ENCODE data around the gene GFY. TPM values are rescaled to one million over a fixed set of nuclear protein-coding genes. Genes with fewer than 3 reads are reported as not detected.
"Not testable (repeated sequence)": the region's sequence is repeated elsewhere in the genome, so short reads cannot be mapped to it uniquely, and the experiment has no call there.

GFY gene
- polyA plus RNA-seq, 3 donors = not detected

DNA sequence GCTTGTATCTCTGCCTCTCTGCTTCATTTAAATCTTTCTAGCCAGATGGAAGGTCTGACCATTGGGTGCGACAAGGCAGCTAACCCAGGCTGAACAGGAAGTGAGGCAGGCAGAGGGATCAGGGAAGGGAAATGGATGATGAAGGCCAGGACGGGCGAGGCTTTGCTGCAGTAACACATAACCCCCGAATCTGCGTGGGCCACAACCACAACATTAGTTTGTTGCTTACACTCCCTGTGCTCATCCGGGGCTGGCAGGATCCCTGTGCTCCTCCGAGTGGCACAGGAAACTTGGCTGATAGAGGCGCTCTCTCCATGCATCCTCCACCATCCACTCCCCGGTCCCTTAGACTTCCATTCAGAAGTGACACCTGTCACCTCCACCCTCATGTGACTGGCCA, 47.7 kb downstream of the GFY start:
- Histone ChIP-seq H3K4me3 (replicated peaks in 1 of 3; ENCODE audit: low read depth in 2 of 3, low read length in 3 of 3) (no peak overlapping the region), H4K20me1 (ENCODE audit: insufficient read depth, low read length) (no peaks in the 10 kb centered on the region), H3K9ac (ENCODE audit: insufficient read depth, low read length, poor library complexity, severe bottlenecking) (no peak overlapping the region), H3K27me3 (ENCODE audit: control insufficient read depth in 2 of 2, insufficient read depth in 2 of 2, low read length in 2 of 2) (no peaks in the 10 kb centered on the region), H3K9me3 (replicated peaks in 1 of 2; ENCODE audit: control insufficient read depth in 1 of 2, insufficient read depth in 1 of 2, low read length in 2 of 2) (no peaks in the 10 kb centered on the region), H2AFZ (ENCODE audit: insufficient read depth, low read depth, low read length, poor library complexity, severe bottlenecking) (peak overlapping the region; percentile 29), H3K79me2 (ENCODE audit: insufficient read depth, low read length) (no peaks in the 10 kb centered on the region), H3K4me2 (replicated peaks; ENCODE audit: extremely low read depth, low read length, poor library complexity, severe bottlenecking) (no peak overlapping the region), H3K4me1 (ENCODE audit: control insufficient read depth in 1 of 2, insufficient read depth in 2 of 2, low read length in 2 of 2) (peaks cover 35 to 50% of the 10 kb centered on the region in 2 donors), H3K27ac (ENCODE audit: low read depth in 1 of 2, low read length in 2 of 2) (no peak overlapping the region), H3K36me3 (replicated peaks in 1 of 2; ENCODE audit: control insufficient read depth in 1 of 2, insufficient read depth in 2 of 2, low read length in 2 of 2) (no peaks in the 10 kb centered on the region)
- Mint-ChIP-seq H3K9me3 (peaks cover 0 to 2% (median 0%) of the 10 kb centered on the region in 7 donors), H3K4me3 (no peak overlapping the region), H3K36me3 (peaks cover 11% of the 10 kb centered on the region in 2 donors), H3K4me1 (peaks cover 48% of the 10 kb centered on the region), H3K27ac (peak overlapping the region in 2 of 7 donors; percentile 42 to 57), H3K27me3 (ENCODE audit: low read depth in 3 of 3) (peaks cover 2 to 13% (median 6%) of the 10 kb centered on the region in 3 donors)
- intact Hi-C loops (cut with micrococcal nuclease) = loop anchor here in 1 of 2 donors (5.0 kb wide), 1 partner anchor 204 kb away; the partner anchor contains the start of gene PRMT1
- 70% methylated on average over 5 of the region's 9 CpGs for WGBS (ENCODE audit: insufficient coverage)
- no peak for DNase-seq
- TF ChIP-seq, protein P1, sequence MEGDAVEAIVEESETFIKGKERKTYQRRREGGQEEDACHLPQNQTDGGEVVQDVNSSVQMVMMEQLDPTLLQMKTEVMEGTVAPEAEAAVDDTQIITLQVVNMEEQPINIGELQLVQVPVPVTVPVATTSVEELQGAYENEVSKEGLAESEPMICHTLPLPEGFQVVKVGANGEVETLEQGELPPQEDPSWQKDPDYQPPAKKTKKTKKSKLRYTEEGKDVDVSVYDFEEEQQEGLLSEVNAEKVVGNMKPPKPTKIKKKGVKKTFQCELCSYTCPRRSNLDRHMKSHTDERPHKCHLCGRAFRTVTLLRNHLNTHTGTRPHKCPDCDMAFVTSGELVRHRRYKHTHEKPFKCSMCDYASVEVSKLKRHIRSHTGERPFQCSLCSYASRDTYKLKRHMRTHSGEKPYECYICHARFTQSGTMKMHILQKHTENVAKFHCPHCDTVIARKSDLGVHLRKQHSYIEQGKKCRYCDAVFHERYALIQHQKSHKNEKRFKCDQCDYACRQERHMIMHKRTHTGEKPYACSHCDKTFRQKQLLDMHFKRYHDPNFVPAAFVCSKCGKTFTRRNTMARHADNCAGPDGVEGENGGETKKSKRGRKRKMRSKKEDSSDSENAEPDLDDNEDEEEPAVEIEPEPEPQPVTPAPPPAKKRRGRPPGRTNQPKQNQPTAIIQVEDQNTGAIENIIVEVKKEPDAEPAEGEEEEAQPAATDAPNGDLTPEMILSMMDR (IDR thresholded peaks at IDR 0.05) = no peak

DNA sequence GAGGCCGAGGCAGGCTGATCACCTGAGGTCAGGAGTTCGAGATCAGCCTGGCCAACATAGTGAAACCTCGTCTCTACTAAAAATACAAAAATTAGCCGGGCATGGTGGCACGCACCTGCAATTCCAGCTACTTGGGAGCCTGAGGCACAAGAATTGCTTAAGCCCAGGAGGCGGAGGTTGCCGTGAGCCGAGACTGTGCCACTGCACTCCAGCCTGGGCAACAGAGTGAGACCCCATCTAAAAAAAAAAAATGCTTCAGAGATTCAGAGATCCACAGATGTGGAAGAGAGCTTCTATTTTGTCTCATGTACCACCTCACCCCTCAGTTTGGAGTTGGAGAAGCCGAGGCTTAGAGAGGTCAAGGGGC, 48.3 kb downstream of the GFY start:
- Histone ChIP-seq H3K9ac (ENCODE audit: insufficient read depth, low read length, poor library complexity, severe bottlenecking) (peak overlapping the region; percentile 79), H2AFZ (ENCODE audit: insufficient read depth, low read depth, low read length, poor library complexity, severe bottlenecking) (peak overlapping the region; percentile 88), H3K4me2 (replicated peaks; ENCODE audit: extremely low read depth, low read length, poor library complexity, severe bottlenecking) (peak overlapping the region; percentile 84), H3K4me3 (replicated peaks in 1 of 3; ENCODE audit: low read depth in 2 of 3, low read length in 3 of 3) (peak overlapping the region in 1 of 3 experiments; percentile 90), H3K27ac (ENCODE audit: low read depth in 1 of 2, low read length in 2 of 2) (peak overlapping the region in 1 of 2 donors; percentile 83), H3K4me1 (ENCODE audit: control insufficient read depth in 1 of 2, insufficient read depth in 2 of 2, low read length in 2 of 2) (peaks cover 36 to 47% of the 10 kb centered on the region in 2 donors)
- not testable (repeated sequence) for DNase-seq; H3K9me3 ChIP-seq (replicated peaks in 1 of 2; ENCODE audit: control insufficient read depth in 1 of 2, insufficient read depth in 1 of 2, low read length in 2 of 2); H3K27me3 ChIP-seq (ENCODE audit: control insufficient read depth in 2 of 2, insufficient read depth in 2 of 2, low read length in 2 of 2); H3K36me3 ChIP-seq (replicated peaks in 1 of 2; ENCODE audit: control insufficient read depth in 1 of 2, insufficient read depth in 2 of 2, low read length in 2 of 2); H3K79me2 ChIP-seq (ENCODE audit: insufficient read depth, low read length); H3K9me3 Mint-ChIP-seq; H4K20me1 ChIP-seq (ENCODE audit: insufficient read depth, low read length)
- Mint-ChIP-seq H3K4me1 (peaks cover 47% of the 10 kb centered on the region), H3K4me3 (peak overlapping the region; percentile 86 to 91), H3K36me3 (peaks cover 11% of the 10 kb centered on the region in 2 donors), H3K27ac (peak overlapping the region in 4 of 7 donors; percentile 5 to 81 (median 25)), H3K27me3 (ENCODE audit: low read depth in 3 of 3) (peaks cover 2 to 13% (median 6%) of the 10 kb centered on the region in 3 donors)
- 58% methylated on average over 4 of the region's 9 CpGs for WGBS (ENCODE audit: insufficient coverage)
- intact Hi-C loops (cut with micrococcal nuclease) = loop anchor here in 1 of 2 donors (5.0 kb wide), 1 partner anchor 204 kb away; the partner anchor contains the start of gene PRMT1

Data from CD14-positive monocyte (primary cell).